Esophagus muscularis mucosa (tissue), 4 donors: ENCODE measurements around the gene ADGRL4.

Experiments
- CTCF ChIP-seq, 3 experiments: fragments of 200-600 bp in 2 of 3; fragments of 450-650 bp in 1 of 3; sonication (generic) in 2 of 3; IDR thresholded peaks; one replicate each; pipeline ENCODE4 v1.5.1; 2017 to 2019; ENCODE audit warnings: antibody characterized with exemption in 3 of 3, mild to moderate bottlenecking in 2 of 3, moderate library complexity in 1 of 3
- EP300 ChIP-seq: sonication (generic); formaldehyde crosslinking; IDR thresholded peaks from one replicate; pipeline ENCODE4 v1.6.1; 2017; ENCODE audit warnings: antibody characterized with exemption
- POLR2AphosphoS5 ChIP-seq, 2 donors: sonication (generic); formaldehyde crosslinking; IDR thresholded peaks; one replicate each; pipeline ENCODE4 v1.6.1; 2017; ENCODE audit warnings: antibody characterized with exemption in 2 of 2

GRCh38 chr1:79006564-79006963 lies at the start of gene ADGRL4:
- no peak for TF ChIP-seq CTCF (IDR thresholded peaks at IDR 0.05)
- TF ChIP-seq EP300 = no peak
- peak; percentile 51 to 82 for TF ChIP-seq POLR2AphosphoS5 (IDR thresholded peaks at IDR 0.05)
